ENCODE results near the gene PPIG.
"Not testable (repeated sequence)": the region's sequence is repeated elsewhere in the genome, so short reads cannot be mapped to it uniquely, and the experiment has no call there.

The PPIG gene

GRCh38 chr2:169584005-169584877 is at the start of gene PPIG:
TSS of gene PPIG (plus strand) at chr2:169584351. CDS start at chr2:169604042, 19,691 bp downstream.
- DNase-seq: peak; percentile 90

- DNase-seq: not testable (repeated sequence)
Observed at GRCh38 chr2:169539460-169539859, 44.7 kb upstream of the PPIG start.

GRCh38 chr2:169540146-169540545 is 44.0 kb upstream of the PPIG start:
- DNase-seq: no peak

- DNase-seq: no peak
Observed at GRCh38 chr2:169542433-169542832, 41.7 kb upstream of the PPIG start.

GRCh38 chr2:169546756-169547155 is 37.4 kb upstream of the PPIG start:
- no peak for DNase-seq

GRCh38 chr2:169561364-169561763 is 22.8 kb upstream of the PPIG start:
- no peak for DNase-seq

GRCh38 chr2:169562084-169562483 is 22.1 kb upstream of the PPIG start:
- not testable (repeated sequence) for DNase-seq

- DNase-seq: no peak
Observed at GRCh38 chr2:169562519-169562918, 21.6 kb upstream of the PPIG start.

GRCh38 chr2:169565686-169566085 is 18.5 kb upstream of the PPIG start:
- DNase-seq: no peak

- DNase-seq: no peak
Observed at GRCh38 chr2:169569948-169570347, 14.2 kb upstream of the PPIG start.

GRCh38 chr2:169570752-169571151 is 13.4 kb upstream of the PPIG start:
- not testable (repeated sequence) for DNase-seq

- DNase-seq: no peak
Observed at GRCh38 chr2:169571571-169571970, 12.6 kb upstream of the PPIG start.

GRCh38 chr2:169572189-169572588 is 12.0 kb upstream of the PPIG start:
- no peak for DNase-seq

GRCh38 chr2:169572821-169573159 is 11.4 kb upstream of the PPIG start:
- no peak for DNase-seq

- DNase-seq: peak; percentile 90
Observed at GRCh38 chr2:169573160-169573973, 10.8 kb upstream of the PPIG start, which contains the start of gene FASTKD1. TSS of gene FASTKD1 (minus strand) at chr2:169573865. CDS start at chr2:169572029, 1,836 bp downstream.

GRCh38 chr2:169573974-169574299 is 10.2 kb upstream of the PPIG start:
- DNase-seq: no peak

GRCh38 chr2:169574539-169574938 is 9.6 kb upstream of the PPIG start:
- DNase-seq: not testable (repeated sequence)

- not testable (repeated sequence) for DNase-seq
Observed at GRCh38 chr2:169575264-169575663, 8.9 kb upstream of the PPIG start.

- no peak for DNase-seq
Observed at GRCh38 chr2:169579044-169579443, 5.1 kb upstream of the PPIG start.

GRCh38 chr2:169582552-169583266 is 1.4 kb upstream of the PPIG start:
- DNase-seq: not testable (repeated sequence)

- no peak for DNase-seq
Observed at GRCh38 chr2:169583518-169583917, 633 bp upstream of the PPIG start.

GRCh38 chr2:169585673-169586072 is 1.5 kb downstream of the PPIG start:
- no peak for DNase-seq

GRCh38 chr2:169590804-169591203 is 6.7 kb downstream of the PPIG start:
- no peak for DNase-seq
